Fibroblast of skin of abdomen (primary cell): ENCODE measurements around the gene OR52W1.
A peak's percentile ranks its signal among the peaks of the same experiment; 100 is the strongest.
"Not testable (repeated sequence)": the region's sequence is repeated elsewhere in the genome, so short reads cannot be mapped to it uniquely, and the experiment has no call there.

Experiments
- DNase-seq: peaks from one replicate; pipeline ENCODE4 v3.0.0-alpha.2; 2013

Gene OR52W1

DNA sequence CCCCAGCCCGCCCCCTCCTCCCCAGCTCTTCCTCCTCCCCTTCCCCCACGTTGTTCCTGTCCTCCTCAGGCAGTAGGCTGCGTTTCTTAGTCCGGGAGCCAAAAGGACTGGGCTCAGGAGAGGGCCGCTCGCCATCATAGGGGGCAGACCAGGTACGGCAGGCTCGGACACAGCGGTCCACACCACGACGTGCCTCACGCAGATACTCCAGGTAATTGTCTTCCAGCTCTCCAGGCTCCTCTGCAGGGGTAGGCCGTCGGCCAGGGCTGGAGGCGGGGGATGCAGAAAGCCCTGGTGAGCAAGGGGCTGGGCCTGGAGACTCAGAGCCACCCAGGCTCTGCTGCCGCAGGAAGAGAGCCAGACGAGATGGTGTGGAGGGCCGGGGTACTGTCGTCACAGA, 18.7 kb downstream of the OR52W1 start:
- DNase-seq = no peak

- peak; percentile 82 for DNase-seq
Measured at GRCh38 chr11:6219359-6219758, 20.3 kb downstream of the OR52W1 start.

GRCh38 chr11:6223854-6224253, 24.8 kb downstream of the OR52W1 start:
- no peak for DNase-seq

- DNase-seq = no peak
Measured at GRCh38 chr11:6224421-6224820, 25.4 kb downstream of the OR52W1 start.

DNA sequence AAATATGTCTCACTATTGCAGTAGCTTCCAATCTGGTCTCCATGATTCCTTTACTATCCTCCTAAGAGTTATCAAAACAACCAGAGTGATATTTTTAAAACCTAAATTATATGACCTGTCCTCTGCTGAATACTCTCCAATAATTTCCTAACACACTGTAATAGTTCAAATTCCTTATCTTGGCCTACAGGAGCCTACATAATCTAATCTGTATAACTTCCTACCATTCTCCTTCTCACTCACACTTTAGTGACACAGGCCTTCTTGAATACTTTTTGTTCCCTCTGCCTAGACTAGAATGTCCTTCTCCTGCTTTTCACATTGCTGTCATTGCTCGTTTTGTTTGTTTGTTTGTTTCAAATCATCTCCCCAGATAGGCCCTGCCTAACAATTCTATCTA, 26.0 kb downstream of the OR52W1 start:
- DNase-seq = no peak

- DNase-seq = no peak
Measured at GRCh38 chr11:6225896-6226295, 26.9 kb downstream of the OR52W1 start.

- DNase-seq = no peak
Measured at GRCh38 chr11:6228520-6228919, 29.5 kb downstream of the OR52W1 start.

- no peak for DNase-seq
Measured at GRCh38 chr11:6229911-6230310, 30.9 kb downstream of the OR52W1 start.

- no peak for DNase-seq
Measured at GRCh38 chr11:6232899-6233298, 33.9 kb downstream of the OR52W1 start.

GRCh38 chr11:6233984-6234386, 35.0 kb downstream of the OR52W1 start:
- DNase-seq = no peak

GRCh38 chr11:6234387-6235107, 35.5 kb downstream of the OR52W1 start, which contains the start of gene FHIP1B:
TSS of gene FHIP1B (minus strand) at chr11:6234636. CDS start at chr11:6224516, 10,120 bp downstream.
- DNase-seq = peak; percentile 100

DNA sequence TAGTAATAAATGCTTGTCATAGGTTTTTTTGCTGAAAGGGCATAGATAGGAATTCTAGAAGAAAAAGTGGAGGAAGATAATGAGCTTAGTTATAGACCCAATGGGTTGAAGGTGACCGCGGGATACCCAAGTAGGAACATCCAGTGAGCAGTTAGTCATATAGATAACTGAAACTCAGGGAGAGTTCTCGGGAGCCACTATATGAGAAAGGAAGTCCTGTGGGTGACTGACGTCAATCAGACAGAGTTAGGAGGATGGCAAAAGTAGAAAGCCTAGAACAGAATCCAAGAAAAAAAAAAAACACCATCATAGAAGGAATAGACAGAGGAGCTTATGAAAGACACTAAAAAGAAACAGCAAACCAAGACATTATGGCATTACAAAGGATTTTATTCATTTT, 38.2 kb downstream of the OR52W1 start:
- DNase-seq = no peak

DNA sequence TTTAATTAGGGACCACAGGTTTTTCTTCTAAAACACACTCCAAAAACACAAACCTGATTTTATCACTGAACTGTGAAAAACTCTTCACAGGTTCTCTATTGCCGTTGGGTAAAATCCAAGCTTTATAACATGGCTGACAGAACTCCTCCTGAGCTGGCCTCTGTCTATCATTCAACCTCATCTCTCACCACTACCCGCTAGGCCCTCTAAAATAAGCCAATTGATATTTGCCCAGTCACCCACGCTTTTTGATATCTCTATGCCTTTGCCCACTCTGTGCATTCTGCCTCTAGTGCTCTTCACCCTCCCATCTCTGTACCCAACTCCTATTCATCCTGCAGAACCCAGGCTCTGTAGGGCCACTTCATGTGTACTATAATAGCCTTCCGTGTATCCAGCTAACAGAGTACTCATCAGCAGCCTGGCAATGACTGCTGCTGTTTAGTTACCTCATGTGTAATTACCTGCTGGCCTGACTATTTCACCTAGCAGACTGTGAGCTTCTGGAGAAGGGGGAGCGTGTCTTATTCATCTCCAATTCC, 38.8 kb downstream of the OR52W1 start:
- DNase-seq = no peak

DNA sequence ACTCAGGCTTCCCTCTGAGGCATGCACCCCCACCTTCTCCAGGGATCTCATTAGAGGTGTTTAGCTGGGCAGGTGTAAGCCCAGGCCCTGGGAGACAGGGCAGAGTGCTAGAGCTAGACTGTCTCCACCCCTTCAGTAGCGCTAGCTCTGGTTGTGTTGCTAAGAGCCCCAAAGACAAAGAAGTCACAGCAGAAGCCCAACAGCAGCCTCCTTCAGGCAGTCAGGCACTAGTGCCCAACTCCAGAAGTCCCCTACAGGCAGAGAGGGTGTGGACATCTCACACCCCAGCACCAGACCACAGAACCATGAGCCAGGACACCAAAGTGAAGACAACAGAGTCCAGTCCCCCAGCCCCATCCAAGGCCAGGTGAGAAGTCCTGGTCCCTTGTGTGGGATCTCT, 39.9 kb downstream of the OR52W1 start, which contains the start of gene CNGA4:
CNGA4 (plus strand) TSS at position 188 of the 400 bp plus-strand sequence; CDS start at position 306, 118 bp downstream.
- DNase-seq = no peak

GRCh38 chr11:6240139-6240538, 41.1 kb downstream of the OR52W1 start:
- no peak for DNase-seq

DNA sequence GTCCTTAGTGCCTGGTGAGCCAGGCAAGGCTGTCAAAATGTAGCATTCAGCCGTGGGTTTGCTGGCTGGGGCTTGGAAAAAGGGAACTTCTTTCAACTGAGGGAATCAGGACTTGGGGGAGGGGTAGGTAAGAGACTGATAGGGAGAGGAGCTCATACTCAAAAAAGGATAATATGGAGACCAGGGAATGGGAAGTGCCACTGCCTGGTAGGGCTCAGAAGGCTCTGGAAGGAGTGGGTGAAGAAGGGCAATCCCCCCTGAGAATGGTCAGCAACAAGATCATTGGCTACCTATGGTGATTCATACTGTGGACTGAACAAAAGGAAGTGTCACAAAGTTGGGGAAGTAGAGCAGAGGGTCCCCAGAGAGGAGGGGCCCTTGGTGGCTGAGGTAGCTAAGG, 41.8 kb downstream of the OR52W1 start:
- DNase-seq = no peak

DNA sequence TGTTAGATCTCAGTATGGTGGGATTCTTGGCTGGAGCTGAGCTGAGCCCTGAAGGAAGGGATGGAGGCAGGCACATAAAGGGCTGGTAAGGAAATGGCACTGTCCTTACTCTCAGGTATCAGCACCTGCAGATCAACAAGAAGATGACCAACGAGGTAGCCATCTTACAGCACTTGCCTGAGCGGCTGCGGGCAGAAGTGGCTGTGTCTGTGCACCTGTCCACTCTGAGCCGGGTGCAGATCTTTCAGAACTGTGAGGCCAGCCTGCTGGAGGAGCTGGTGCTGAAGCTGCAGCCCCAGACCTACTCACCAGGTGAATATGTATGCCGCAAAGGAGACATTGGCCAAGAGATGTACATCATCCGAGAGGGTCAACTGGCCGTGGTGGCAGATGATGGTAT, 42.3 kb downstream of the OR52W1 start:
- no peak for DNase-seq

- DNase-seq = no peak
Measured at GRCh38 chr11:6245536-6245935, 46.5 kb downstream of the OR52W1 start.

- peak; percentile 27 for DNase-seq
Measured at GRCh38 chr11:6248248-6248647, 49.2 kb downstream of the OR52W1 start.

DNA sequence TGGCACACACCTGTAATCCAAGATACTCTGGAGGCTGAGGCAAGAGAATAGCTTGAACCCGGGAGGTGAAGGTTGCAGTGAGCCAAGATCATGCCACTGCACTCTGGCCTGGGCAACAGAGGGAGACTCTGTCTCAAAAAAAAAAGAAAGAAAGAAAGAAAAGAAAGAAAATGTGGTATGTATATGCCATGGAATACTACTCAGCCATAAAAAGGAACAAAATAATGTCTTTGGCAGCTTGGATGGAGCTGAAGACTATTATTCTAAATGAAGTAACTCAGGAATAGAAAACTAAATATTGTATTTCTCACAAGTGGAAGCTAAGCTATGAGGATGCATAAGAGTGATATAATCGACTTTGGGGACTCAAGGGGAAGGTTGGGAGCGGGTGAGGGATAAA, 49.9 kb downstream of the OR52W1 start:
- DNase-seq = not testable (repeated sequence)
